SH-SY5Y (cell line): ENCODE data around the gene LRGUK.

ENCODE experiments used
- GATA2 ChIP-seq: IDR thresholded peaks from 2 replicates; pipeline ENCODE4 v1.6.1; 2011; ENCODE audit warnings: mild to moderate bottlenecking, low read depth, low read length
- GATA3 ChIP-seq: IDR thresholded peaks from 2 replicates; pipeline ENCODE4 v1.6.1; 2011; ENCODE audit warnings: low read depth, mild to moderate bottlenecking, low read length, moderate library complexity

DNA sequence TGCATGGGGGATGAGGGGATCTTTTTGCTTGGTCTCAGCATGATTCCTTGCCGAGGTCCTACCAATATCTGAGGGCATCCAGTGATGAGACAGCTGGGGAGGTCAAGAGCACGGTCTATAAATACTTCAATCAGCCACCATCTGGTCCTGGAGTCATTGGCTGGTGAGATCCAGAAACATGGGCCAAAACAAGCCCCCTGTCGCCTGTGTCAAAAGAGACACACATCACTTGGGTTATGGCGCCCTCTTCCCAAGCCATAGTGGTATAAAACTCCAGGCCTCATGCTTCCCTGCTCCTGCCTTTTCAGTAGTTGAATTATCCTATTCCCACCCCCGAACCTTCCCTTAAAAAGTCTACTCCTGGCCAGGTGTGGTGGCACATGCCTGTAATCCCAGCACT, 128.7 kb downstream of the LRGUK start:
- no peak for TF ChIP-seq GATA2
- no peak for TF ChIP-seq GATA3
